Measurements from ENCODE around the gene TMEM125. TPM values are rescaled to one million over a fixed set of nuclear protein-coding genes. Genes with fewer than 3 reads are reported as not detected.

Gene TMEM125
- total and polyA plus RNA-seq, 10 of the 15 experiments (the other 5 are each of a cell fraction or from before 2014, with no cell fraction given): 0.28 TPM; not detected in 9

DNA sequence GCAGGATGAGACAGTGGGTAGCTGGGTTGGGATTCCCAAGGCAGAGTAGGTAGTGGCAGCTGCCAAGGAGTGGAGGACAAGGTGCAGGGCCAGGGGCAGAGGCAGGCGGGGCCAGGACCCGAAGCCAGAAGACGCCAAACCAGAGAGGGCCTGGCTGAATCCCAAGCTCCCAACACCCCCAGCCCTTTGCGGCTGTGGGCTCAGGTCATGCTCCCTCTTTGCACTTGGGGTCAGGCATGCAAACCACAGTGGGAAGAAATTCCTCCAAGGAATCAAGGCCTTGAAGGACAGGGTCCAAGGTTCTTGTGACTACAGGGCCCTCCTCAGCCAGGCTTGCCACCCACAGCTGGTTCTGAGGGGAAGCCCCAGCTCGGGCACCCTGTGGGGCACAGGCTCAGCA is 9.4 kb downstream of the TMEM125 start (continued):
- TF ChIP-seq, protein P1, sequence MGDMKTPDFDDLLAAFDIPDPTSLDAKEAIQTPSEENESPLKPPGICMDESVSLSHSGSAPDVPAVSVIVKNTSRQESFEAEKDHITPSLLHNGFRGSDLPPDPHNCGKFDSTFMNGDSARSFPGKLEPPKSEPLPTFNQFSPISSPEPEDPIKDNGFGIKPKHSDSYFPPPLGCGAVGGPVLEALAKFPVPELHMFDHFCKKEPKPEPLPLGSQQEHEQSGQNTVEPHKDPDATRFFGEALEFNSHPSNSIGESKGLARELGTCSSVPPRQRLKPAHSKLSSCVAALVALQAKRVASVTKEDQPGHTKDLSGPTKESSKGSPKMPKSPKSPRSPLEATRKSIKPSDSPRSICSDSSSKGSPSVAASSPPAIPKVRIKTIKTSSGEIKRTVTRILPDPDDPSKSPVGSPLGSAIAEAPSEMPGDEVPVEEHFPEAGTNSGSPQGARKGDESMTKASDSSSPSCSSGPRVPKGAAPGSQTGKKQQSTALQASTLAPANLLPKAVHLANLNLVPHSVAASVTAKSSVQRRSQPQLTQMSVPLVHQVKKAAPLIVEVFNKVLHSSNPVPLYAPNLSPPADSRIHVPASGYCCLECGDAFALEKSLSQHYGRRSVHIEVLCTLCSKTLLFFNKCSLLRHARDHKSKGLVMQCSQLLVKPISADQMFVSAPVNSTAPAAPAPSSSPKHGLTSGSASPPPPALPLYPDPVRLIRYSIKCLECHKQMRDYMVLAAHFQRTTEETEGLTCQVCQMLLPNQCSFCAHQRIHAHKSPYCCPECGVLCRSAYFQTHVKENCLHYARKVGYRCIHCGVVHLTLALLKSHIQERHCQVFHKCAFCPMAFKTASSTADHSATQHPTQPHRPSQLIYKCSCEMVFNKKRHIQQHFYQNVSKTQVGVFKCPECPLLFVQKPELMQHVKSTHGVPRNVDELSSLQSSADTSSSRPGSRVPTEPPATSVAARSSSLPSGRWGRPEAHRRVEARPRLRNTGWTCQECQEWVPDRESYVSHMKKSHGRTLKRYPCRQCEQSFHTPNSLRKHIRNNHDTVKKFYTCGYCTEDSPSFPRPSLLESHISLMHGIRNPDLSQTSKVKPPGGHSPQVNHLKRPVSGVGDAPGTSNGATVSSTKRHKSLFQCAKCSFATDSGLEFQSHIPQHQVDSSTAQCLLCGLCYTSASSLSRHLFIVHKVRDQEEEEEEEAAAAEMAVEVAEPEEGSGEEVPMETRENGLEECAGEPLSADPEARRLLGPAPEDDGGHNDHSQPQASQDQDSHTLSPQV (IDR thresholded peaks at IDR 0.05): no peak
- no peak for TF ChIP-seq ZNF274 (IDR thresholded peaks at IDR 0.05; ENCODE audit: insufficient read depth, insufficient read length)
- no peak for TF ChIP-seq HDGF (IDR thresholded peaks at IDR 0.05)
- TF ChIP-seq BCLAF1 (IDR thresholded peaks at IDR 0.05): no peak
- TF ChIP-seq FOXM1 (IDR thresholded peaks at IDR 0.05; ENCODE audit: low read depth, low read length): no peak
- no peak for TF ChIP-seq BACH1 (IDR thresholded peaks at IDR 0.05; ENCODE audit: borderline replicate concordance)
- TF ChIP-seq RFX5 (IDR thresholded peaks at IDR 0.05; ENCODE audit: low read depth, low read length): no peak

All from GM12878 (cell line).